Anterior cingulate cortex (tissue), 58 donors: Measurements from ENCODE around the gene PRKG1.
A peak's percentile ranks its signal among the peaks of the same experiment; 100 is the strongest.

Source experiments
- DNase-seq, 58 donors: peaks; one replicate each; lab custom pipeline; 2025; lab: John Stamatoyannopoulos, UW

The PRKG1 gene

GRCh38 chr10:51109801-51110533, 35.7 kb downstream of the PRKG1 start:
- DNase-seq: no peak

DNA sequence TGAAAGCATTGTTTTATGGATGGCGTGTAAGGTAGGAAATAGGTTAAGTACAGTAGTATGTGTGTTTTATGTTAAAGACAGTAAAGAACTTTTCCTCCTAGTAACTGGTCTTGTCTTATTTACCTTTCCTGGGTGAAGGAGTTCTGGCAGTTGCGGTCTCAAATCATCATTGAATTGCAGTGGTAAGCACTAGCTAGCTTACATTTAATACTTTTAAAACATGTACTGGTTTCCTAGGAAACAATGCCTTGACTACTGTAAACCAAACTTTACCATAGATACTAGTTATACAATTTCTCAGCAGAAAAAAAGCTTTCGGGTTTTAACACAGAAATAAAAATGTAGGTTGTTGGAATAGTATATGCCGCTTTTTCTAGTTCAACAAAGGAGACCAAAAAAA, 37.7 kb downstream of the PRKG1 start:
- DNase-seq: no peak

GRCh38 chr10:51113007-51113406, 38.7 kb downstream of the PRKG1 start:
- no peak for DNase-seq

DNA sequence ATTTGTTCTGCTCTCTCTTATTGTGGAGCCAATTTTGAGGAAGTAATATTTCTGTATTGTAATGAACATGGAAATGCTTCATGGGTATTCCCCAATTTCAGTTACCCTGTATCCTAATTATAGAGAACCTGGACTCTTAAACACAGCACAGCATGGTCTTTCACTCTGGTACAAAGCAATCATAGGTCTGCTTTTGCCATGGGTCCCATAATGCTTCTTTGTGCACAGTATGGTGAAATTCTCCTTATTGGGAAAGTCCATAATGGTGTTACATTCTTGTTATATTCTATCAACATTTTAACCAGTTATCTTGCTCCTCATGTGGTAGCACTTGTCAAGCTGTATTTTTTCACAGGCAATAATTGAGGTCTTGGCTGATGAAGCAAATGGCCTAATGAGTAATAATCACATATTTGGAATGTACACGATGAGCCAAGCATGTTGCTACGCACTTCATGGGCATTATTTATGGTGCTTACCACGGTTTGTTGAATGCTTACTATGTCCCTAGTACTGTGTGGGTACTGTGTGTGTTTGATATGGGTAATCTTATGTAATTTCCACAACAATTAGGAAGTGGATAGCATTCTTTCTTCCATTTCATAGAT, 42.9 kb downstream of the PRKG1 start:
- no peak for DNase-seq

- no peak for DNase-seq
These were observed 43.5 kb downstream of the PRKG1 start for GRCh38 chr10:51117794-51118193.

DNA sequence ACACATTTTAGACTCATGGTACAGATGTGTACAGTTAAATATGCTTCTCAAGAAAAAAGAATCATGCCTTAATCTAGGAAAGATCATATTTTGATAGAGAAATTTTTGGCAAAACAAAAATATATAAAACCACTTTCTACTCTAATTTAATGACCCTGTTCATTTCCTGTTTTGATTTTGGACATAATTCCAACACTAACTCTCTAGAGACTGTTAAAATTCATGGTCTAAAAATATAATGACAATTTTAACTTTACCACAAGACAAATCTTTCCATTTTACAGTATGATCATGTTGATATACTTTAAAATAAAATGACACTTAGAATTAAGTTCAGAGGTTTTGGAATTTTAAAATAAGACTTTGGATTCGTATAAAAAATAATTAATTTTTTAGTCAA, 45.2 kb downstream of the PRKG1 start:
- no peak for DNase-seq

GRCh38 chr10:51121861-51122260, 47.6 kb downstream of the PRKG1 start:
- DNase-seq: no peak

GRCh38 chr10:51124852-51125251, 50.6 kb downstream of the PRKG1 start:
- DNase-seq: no peak

DNA sequence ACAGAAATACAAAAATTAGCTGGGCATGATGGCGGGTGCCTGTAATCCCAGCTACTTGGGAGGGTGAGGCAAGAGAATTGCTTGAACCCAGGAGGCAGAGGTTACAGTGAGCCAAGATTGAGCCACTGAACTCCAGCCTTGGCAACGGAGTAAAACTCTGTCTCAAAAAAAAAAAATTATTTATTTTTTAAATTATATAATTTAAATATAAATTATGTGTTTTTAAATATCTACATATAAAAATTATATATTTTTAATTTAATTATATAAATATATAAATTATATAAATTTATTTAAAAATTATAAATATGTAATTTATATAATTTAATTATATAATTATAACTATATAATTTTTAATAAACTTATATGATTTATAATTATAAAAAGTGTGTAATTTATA, 51.2 kb downstream of the PRKG1 start:
- no peak for DNase-seq

DNA sequence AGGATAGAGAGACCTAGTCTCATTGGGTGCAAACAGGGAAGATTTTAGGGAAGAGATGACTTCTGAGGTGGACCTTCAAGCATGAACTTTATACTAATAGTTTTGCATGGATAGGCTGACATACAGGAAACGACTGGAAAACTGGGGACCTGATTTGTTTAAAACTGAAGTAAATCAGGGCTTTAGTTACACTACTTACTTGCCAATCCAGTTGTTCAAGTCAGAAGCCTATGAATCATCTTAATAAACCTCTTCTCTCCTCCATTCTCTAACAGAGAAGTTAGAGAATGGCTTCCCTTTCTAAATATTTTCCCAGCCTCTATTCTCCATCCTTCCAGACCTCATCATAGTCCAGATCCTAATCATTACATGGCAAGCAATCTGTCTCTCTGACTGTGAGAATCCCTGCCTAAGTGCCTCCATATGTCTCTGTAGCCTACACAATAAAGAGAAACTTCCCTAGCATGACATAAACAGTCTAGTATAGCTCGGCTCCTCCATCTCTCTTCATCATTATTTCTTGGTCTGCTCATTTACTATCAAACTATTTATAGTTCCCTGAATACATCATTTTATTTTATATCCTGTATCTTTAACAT, 55.8 kb downstream of the PRKG1 start:
- no peak for DNase-seq

DNA sequence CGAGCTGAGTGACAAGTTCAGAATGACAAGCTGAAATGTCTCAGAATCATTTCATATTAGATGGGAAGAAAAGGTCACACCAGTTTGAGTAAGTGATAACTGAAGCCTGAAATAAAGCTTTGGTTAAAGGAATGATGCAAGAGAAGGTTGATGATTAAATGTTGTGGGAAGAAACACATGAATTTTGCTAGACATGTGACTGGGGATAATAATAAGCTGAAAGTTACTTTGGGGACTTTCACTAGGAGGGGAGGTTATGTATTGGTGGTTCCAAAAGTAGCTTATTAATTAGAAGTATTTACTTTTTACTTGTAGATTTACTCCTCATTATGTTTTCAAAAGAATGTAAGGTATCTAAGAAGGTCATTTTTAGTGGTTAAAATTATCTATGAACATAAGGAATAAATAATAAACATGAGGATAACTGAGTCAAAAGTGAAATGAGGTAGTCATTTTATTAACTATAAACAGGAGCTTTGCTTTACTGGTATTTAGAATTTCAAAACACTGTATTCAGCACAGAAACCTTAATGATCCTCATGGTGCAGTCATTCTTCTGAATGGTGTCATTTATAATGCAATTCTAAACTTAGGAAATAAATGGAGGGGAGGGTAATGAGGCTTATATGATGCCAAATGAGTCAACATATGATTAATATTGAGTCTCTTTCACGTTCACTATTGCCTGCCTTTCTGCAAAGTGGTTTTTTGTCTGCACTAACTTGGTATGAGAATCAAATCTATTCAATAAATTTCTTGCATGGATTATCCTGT, 63.7 kb downstream of the PRKG1 start:
- DNase-seq: no peak

GRCh38 chr10:51139176-51139575, 64.9 kb downstream of the PRKG1 start:
- DNase-seq: no peak

DNA sequence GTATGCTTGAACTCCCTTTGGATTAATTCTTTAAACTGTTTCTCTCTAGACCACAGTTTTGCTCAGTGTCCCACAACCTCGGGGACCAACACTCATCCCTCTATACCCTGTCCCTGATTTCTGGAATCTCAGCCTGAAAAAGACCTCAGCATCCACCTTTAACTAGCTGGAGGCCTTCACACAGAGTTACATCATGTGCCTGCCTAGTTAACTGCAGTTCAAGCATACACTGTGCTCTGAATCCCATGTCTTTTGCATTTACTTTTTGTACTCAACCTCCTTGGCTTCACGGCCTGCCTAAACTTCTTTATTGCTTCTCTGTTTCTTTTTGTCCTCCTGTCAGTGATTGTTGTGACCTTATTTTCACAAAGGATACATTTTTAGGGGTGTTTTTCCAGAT, 66.7 kb downstream of the PRKG1 start:
- DNase-seq: no peak

GRCh38 chr10:51144161-51144781, 70.0 kb downstream of the PRKG1 start:
- DNase-seq: no peak

- no peak for DNase-seq
These were observed 71.1 kb downstream of the PRKG1 start for GRCh38 chr10:51145375-51145774.

- no peak for DNase-seq
These were observed 73.5 kb downstream of the PRKG1 start for GRCh38 chr10:51147644-51148399.

DNA sequence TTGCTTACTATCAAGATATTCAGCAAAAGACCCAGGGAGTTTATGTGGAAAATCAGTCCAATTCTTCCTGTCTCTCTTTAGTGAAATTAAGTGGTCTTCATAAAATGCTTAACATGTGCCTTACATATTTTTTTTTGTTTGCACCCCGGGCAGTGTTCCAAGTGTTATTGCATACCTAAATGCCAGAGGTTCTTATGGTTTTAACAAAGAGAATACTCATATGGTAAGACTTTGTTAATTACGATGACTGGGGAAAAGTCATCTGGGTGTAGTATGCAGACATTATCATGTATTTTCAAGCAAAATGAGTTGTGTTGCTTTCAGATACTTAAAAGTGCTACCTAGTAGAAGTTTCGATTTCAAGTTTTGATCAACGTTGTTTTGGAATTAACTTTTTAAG, 82.6 kb downstream of the PRKG1 start:
- no peak for DNase-seq

DNA sequence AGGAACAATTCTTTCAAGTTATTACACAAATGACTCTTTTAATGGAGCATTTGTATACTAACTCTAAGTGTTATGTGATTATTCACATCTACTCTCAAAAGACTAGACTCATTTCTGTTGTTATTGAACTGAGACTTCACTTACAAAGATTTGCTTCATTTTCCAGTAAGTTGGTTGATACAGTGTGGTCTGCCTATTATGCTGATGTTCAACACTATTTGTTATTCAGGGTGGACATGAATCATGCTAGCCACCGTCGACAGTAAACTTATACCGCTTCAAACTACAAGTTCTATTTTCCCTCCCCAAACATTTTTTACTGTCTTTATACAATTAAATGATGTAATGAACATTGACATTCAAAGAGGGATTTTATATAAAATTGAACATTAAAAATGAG, 84.5 kb downstream of the PRKG1 start:
- DNase-seq: no peak

- no peak for DNase-seq
These were observed 85.6 kb downstream of the PRKG1 start for GRCh38 chr10:51159841-51160240.

GRCh38 chr10:51162002-51162401, 87.7 kb downstream of the PRKG1 start:
- peak in 18 of 58 donors; percentile 2 to 55 (median 16) for DNase-seq
